Activated CD8-positive, alpha-beta T cell treated with anti-CD3 and anti-CD28 coated beads for 36 hours (primary cell): ENCODE measurements around the gene S1PR1. TPM values are rescaled to one million over a fixed set of nuclear protein-coding genes. Genes with fewer than 3 reads are reported as not detected.

Experiments used
- ATAC-seq: fragments of 200-7000 bp; cut with Tn5 transposase; one replicate; pipeline ENCODE4 v1.10.0; 2021; ENCODE audit warnings: mild to moderate bottlenecking, moderate library complexity
- CTCF ChIA-PET: fragments of 350-600 bp; sonication (Branson Sonifier 250); formaldehyde crosslinking; loops from one replicate; lab custom pipeline; 2021; ENCODE audit warnings: antibody characterized with exemption; lab: Charles Lee
- POLR2A ChIA-PET: fragments of 350-600 bp; sonication (Branson Sonifier 250); formaldehyde crosslinking; loops from one replicate; lab custom pipeline; 2021; ENCODE audit warnings: antibody characterized with exemption; lab: Charles Lee
- DNase-seq: peaks from one replicate; pipeline ENCODE4 v3.0.0-alpha.2; 2020
- H3K27ac Mint-ChIP-seq: one replicate; pipeline ENCODE4 v1.8.0; 2021; ENCODE audit warnings: mild to moderate bottlenecking, mixed read lengths
- H3K27me3 Mint-ChIP-seq: one replicate; pipeline ENCODE4 v1.8.0; 2021; ENCODE audit warnings: mixed read lengths
- H3K36me3 Mint-ChIP-seq: one replicate; pipeline ENCODE4 v1.8.0; 2021; ENCODE audit warnings: low read depth, mixed read lengths
- H3K4me1 Mint-ChIP-seq: one replicate; pipeline ENCODE4 v1.8.0; 2021; ENCODE audit warnings: low read depth, mixed read lengths
- H3K4me3 Mint-ChIP-seq: one replicate; pipeline ENCODE4 v1.8.0; 2021; ENCODE audit warnings: mild to moderate bottlenecking, moderate library complexity, mixed read lengths
- H3K9me3 Mint-ChIP-seq: one replicate; pipeline ENCODE4 v1.8.0; 2021; ENCODE audit warnings: mixed read lengths
- intact Hi-C: fragments of 100-400 bp; cut with micrococcal nuclease; formaldehyde crosslinking; loops from one replicate; pipeline ENCODE4 v1.10.0; 2022
- total RNA-seq, 2 experiments: library from RNA; stranded (reverse); gene quantifications; one replicate each; pipeline ENCODE4 v1.2.3, GENCODE V29; 2021
- TF ChIP-seq, protein P1 (sequence below): fragments of 200-600 bp; IDR thresholded peaks from one replicate; pipeline ENCODE4 v1.8.0; 2022; ENCODE audit warnings: antibody characterized with exemption, mild to moderate bottlenecking

Gene S1PR1
- total RNA-seq, 2 experiments from 2014 or later: 63.9 to 66.4 TPM

GRCh38 chr1:101191049-101191448 is 45.8 kb upstream of the S1PR1 start:
- ChIA-PET CTCF (interaction anchor here (0.8 to 1.9 kb wide), 3 partner anchors 42 to 97 kb away, joined by 3 to 6 read pairs (median 4); no protein-coding TSS in a partner anchor), POLR2A (interaction anchor here (0.8 to 1.8 kb wide), 4 partner anchors 12 to 45 kb away, joined by 3 to 10 read pairs (median 4); partner anchors contain the start of gene S1PR1)
- Mint-ChIP-seq H3K27ac (no peak overlapping the region), H3K4me1 (peaks cover 24% of the 10 kb centered on the region), H3K27me3 (no peaks in the 10 kb centered on the region), H3K4me3 (no peak overlapping the region), H3K36me3 (peaks cover 2% of the 10 kb centered on the region), H3K9me3 (peaks cover 5% of the 10 kb centered on the region)
- ATAC-seq (no peak), DNase-seq (no peak)
- intact Hi-C loops: no loop called here
- TF ChIP-seq, protein P1, sequence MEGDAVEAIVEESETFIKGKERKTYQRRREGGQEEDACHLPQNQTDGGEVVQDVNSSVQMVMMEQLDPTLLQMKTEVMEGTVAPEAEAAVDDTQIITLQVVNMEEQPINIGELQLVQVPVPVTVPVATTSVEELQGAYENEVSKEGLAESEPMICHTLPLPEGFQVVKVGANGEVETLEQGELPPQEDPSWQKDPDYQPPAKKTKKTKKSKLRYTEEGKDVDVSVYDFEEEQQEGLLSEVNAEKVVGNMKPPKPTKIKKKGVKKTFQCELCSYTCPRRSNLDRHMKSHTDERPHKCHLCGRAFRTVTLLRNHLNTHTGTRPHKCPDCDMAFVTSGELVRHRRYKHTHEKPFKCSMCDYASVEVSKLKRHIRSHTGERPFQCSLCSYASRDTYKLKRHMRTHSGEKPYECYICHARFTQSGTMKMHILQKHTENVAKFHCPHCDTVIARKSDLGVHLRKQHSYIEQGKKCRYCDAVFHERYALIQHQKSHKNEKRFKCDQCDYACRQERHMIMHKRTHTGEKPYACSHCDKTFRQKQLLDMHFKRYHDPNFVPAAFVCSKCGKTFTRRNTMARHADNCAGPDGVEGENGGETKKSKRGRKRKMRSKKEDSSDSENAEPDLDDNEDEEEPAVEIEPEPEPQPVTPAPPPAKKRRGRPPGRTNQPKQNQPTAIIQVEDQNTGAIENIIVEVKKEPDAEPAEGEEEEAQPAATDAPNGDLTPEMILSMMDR: no peak

DNA sequence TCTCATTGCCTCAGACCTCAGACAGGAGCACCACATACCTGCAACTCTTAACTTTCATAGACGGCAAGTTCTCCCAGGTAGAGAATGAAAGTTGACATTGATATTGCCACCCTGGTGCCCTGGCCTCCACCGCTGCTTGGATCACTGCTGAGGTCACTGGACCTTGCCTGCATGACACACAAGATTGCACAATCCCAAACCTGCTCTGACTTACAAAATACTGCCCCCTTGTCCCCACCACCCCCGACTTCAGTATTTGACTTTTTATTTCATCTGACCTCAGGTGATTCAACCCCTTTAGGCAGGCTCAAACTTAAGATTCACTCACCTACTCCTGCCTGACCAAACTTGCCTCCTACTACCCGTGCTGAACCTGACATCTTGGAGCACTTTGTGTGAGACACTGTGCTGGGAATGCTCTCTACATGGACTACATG is 43.1 kb upstream of the S1PR1 start:
- no peak for DNase-seq
- intact Hi-C loops: no loop called here
- Mint-ChIP-seq H3K4me3 (no peak overlapping the region), H3K9me3 (peaks cover 6% of the 10 kb centered on the region), H3K27ac (no peak overlapping the region), H3K4me1 (peaks cover 19% of the 10 kb centered on the region), H3K36me3 (no peaks in the 10 kb centered on the region), H3K27me3 (no peaks in the 10 kb centered on the region)
- CTCF ChIA-PET: interaction anchor here (0.7 to 1.5 kb wide), 4 partner anchors 10 to 90 kb away, joined by 3 to 5 read pairs (median 3); no protein-coding TSS in a partner anchor
- POLR2A ChIA-PET: interaction anchor here (1.1 kb wide), 1 partner anchor 42 kb away, joined by 4 read pairs; no protein-coding TSS in a partner anchor
- ATAC-seq: no peak
- TF ChIP-seq, protein P1: no peak

GRCh38 chr1:101194746-101195145 is 42.1 kb upstream of the S1PR1 start:
- POLR2A ChIA-PET: interaction anchor here (0.6 to 1.6 kb wide), 3 partner anchors 16 to 94 kb away, joined by 3 to 4 read pairs (median 3); no protein-coding TSS in a partner anchor
- CTCF ChIA-PET: interaction anchor here (0.9 kb wide), 2 partner anchors 9 to 21 kb away, joined by 3 read pairs; no protein-coding TSS in a partner anchor
- H3K4me1 Mint-ChIP-seq: peaks cover 25% of the 10 kb centered on the region

DNA sequence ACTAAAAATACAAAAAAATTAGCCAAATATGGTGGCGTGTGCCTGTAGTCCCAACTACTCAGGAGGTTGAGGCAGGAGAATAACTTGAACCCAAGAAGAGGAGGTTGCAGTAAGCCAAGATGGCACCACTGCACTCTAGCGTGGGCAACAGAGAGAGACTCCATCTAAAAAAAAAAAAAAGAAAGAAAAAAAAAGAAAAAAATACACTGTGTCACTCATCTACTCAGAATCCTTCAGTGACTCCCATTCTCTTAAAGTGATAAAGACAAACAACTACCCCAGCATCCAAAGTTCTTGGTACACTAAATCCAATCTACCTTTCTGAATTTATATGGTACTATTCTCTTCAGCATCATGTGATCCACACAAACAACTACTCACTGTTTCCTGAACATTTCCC is 40.2 kb upstream of the S1PR1 start:
- Mint-ChIP-seq H3K9me3 (peaks cover 6% of the 10 kb centered on the region), H3K4me3 (no peak overlapping the region), H3K27me3 (no peaks in the 10 kb centered on the region), H3K27ac (peak overlapping the region; percentile 2), H3K4me1 (peaks cover 30% of the 10 kb centered on the region), H3K36me3 (no peaks in the 10 kb centered on the region)
- CTCF ChIA-PET: no interaction called here
- TF ChIP-seq, protein P1: no peak
- POLR2A ChIA-PET: no interaction called here
- DNase-seq (no peak), ATAC-seq (no peak)
- intact Hi-C loops: no loop called here

More at GRCh38 chr1:101194746-101195145, 42.1 kb upstream of the S1PR1 start:
- Mint-ChIP-seq H3K36me3 (no peaks in the 10 kb centered on the region), H3K27me3 (no peaks in the 10 kb centered on the region), H3K4me3 (no peak overlapping the region), H3K27ac (no peak overlapping the region), H3K9me3 (peaks cover 6% of the 10 kb centered on the region)
- DNase-seq (no peak), ATAC-seq (no peak)
- intact Hi-C loops: no loop called here
- TF ChIP-seq, protein P1: no peak
